MM.1S (cell line): ENCODE results near the gene RHOBTB3.

Experiments used
- CTCF ChIP-seq: fragments of 300-600 bp; sonication (generic); IDR thresholded peaks from 2 replicates; pipeline ENCODE4 v1.5.1; 2016; ENCODE audit warnings: antibody characterized with exemption, low read length, mixed read lengths
- EZH2 ChIP-seq: fragments of 300-600 bp; sonication (generic); optimal IDR thresholded peaks from 2 replicates; pipeline ENCODE3; 2017; ENCODE audit warnings: low read depth, mild to moderate bottlenecking, antibody characterized with exemption, low read length, mixed read lengths
- EZH2phosphoT487 ChIP-seq: fragments of 300-600 bp; sonication (generic); IDR thresholded peaks from 2 replicates; pipeline ENCODE4 v1.6.1; 2018; ENCODE audit warnings: antibody characterized with exemption, low read length

GRCh38 chr5:95773335-95774059, 42.4 kb downstream of the RHOBTB3 start:
- TF ChIP-seq CTCF (no peak), EZH2phosphoT487 (no peak), EZH2 (no peak)
